Body of pancreas (tissue), 4 donors: Measurements from ENCODE around the gene HOXD8.

Source experiments
- CTCF ChIP-seq, 7 experiments: fragments of 450-650 bp in 4 of 7; fragments of 200-600 bp in 3 of 7; sonication (generic) in 3 of 7; IDR thresholded peaks; one replicate each; pipeline ENCODE4 v1.5.1; 2016 to 2019; ENCODE audit warnings: antibody characterized with exemption in 7 of 7
- POLR2A ChIP-seq, 3 donors: fragments of 450-650 bp; IDR thresholded peaks; one replicate each; pipeline ENCODE4 v1.6.1; 2016; ENCODE audit warnings: antibody characterized with exemption in 3 of 3, mild to moderate bottlenecking in 2 of 3

GRCh38 chr2:176147800-176148496 is 18.4 kb downstream of the HOXD8 start:
- no peak for TF ChIP-seq CTCF (IDR thresholded peaks at IDR 0.05)
- TF ChIP-seq POLR2A (IDR thresholded peaks at IDR 0.05): no peak
